ENCODE data around the gene RND2. TPM values are rescaled to one million over a fixed set of nuclear protein-coding genes. Genes with fewer than 3 reads are reported as not detected.

The RND2 gene
- total and polyA plus RNA-seq, 2 of the 13 experiments (the other 11 are each of a cell fraction or from before 2014, with no cell fraction given): 0.05 to 0.11 TPM

DNA sequence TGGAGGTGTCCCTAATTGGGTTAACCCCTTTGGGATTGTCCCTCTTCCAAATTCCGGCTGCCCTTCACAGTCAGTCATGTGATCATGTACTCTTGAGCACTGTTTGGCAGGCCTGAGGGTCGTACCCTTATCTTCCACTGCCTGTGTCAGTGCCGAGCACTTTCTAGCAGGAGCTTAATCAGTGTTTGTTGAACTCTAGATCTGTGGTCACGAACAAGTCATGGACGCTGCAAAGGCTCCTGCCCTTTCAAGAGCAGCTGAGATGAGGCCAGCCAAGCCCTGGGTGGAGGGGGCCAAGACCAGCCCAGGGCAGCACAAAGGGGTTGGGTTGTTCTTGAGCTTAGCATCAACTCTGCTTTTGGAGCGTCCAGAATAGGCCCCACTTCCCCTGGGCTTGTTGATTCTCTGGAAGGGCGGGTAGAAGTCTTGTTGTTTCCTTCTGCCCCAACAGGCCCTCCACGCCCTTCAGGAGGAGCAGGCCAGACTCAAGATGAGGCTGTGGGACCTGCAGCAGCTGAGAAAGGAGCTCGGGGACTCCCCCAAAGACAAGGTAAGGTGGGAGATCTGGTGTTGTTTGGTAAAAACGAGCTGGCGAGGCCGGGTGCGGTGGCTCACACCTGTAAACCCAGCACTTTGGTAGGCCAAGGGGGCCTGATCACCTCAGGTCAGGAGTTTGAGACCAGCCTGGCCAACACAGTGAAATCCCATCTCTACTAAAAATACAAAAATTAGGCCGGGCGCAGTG lies 13.1 kb upstream of the RND2 start (continued):
- TF ChIP-seq, protein P1, sequence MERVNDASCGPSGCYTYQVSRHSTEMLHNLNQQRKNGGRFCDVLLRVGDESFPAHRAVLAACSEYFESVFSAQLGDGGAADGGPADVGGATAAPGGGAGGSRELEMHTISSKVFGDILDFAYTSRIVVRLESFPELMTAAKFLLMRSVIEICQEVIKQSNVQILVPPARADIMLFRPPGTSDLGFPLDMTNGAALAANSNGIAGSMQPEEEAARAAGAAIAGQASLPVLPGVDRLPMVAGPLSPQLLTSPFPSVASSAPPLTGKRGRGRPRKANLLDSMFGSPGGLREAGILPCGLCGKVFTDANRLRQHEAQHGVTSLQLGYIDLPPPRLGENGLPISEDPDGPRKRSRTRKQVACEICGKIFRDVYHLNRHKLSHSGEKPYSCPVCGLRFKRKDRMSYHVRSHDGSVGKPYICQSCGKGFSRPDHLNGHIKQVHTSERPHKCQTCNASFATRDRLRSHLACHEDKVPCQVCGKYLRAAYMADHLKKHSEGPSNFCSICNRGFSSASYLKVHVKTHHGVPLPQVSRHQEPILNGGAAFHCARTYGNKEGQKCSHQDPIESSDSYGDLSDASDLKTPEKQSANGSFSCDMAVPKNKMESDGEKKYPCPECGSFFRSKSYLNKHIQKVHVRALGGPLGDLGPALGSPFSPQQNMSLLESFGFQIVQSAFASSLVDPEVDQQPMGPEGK (CRISPR knock-in tag; IDR thresholded peaks at IDR 0.05): peak; percentile 52
- TF ChIP-seq HOXA3 (CRISPR knock-in tag; IDR thresholded peaks at IDR 0.05) (no peak), ZNF407 (CRISPR knock-in tag; IDR thresholded peaks at IDR 0.05; ENCODE audit: not compliant biosample characterization) (no peak), ATF7-NPFF (CRISPR knock-in tag; IDR thresholded peaks at IDR 0.05; ENCODE audit: low read depth) (0 out of 2 replicates have a peak, but pooled peaks have one; percentile 42), HNRNPL (IDR thresholded peaks at IDR 0.05; ENCODE audit: low read depth, low read length) (no peak), RXRA (CRISPR knock-in tag; IDR thresholded peaks at IDR 0.05) (peak; percentile 59; the same call in 1 of the 2 replicates), ZNF687 (CRISPR knock-in tag; IDR thresholded peaks at IDR 0.05) (peak; percentile 46; the same call in 1 of the 2 replicates), ZNF354B (CRISPR knock-in tag; IDR thresholded peaks at IDR 0.05) (no peak)

Measured in HepG2 (cell line).